BJ (cell line): ENCODE data around the gene IL1RAPL1. TPM values are rescaled to one million over a fixed set of nuclear protein-coding genes. Genes with fewer than 3 reads are reported as not detected.

ENCODE experiments used
- CTCF ChIA-PET: fragments of 350-600 bp; formaldehyde crosslinking; extraction: SDS; loops from one replicate; lab custom pipeline; 2021; ENCODE audit warnings: antibody characterized with exemption, inconsistent platforms; lab: Yijun Ruan, JAX
- POLR2A ChIA-PET: fragments of 300-600 bp; sonication (Branson Sonifier 250); formaldehyde crosslinking; extraction: SDS; loops from one replicate; lab custom pipeline; 2021; ENCODE audit warnings: antibody characterized with exemption; lab: Charles Lee
- DNase-seq: peaks from one replicate; pipeline ENCODE4 v3.0.0-alpha.2; 2011; ENCODE audit warnings: low read depth
- H3K27me3 ChIP-seq: 2 replicates; pipeline ENCODE4 v1.6.0; 2011; ENCODE audit warnings: low read length; ENCODE audit not compliant: control insufficient read depth, insufficient read depth
- H3K36me3 ChIP-seq: 2 replicates; pipeline ENCODE4 v1.5.1; 2011; ENCODE audit warnings: low read length; ENCODE audit not compliant: control insufficient read depth, insufficient read depth
- H3K4me3 ChIP-seq: 2 replicates; pipeline ENCODE4 v1.5.1; 2011; ENCODE audit warnings: low read depth, mild to moderate bottlenecking, control low read depth, low read length
- CTCF ChIP-seq: IDR thresholded peaks from 2 replicates; pipeline ENCODE4 v1.5.1; 2011; ENCODE audit warnings: low read depth, mild to moderate bottlenecking, control low read depth, inconsistent platforms, low read length, moderate library complexity; ENCODE audit not compliant: insufficient read depth
- polyA plus RNA-seq: library from polyadenylated mRNA; depleted of rRNA; stranded (reverse); fragments of >200 nt; gene quantifications from 2 replicates; pipeline ENCODE4 v1.2.3, GENCODE V29; 2011

IL1RAPL1 gene
- polyA plus RNA-seq, 1 experiment: 0.02 TPM

GRCh38 chrX:29545878-29546277 is 958.6 kb downstream of the IL1RAPL1 start:
- H3K27me3 ChIP-seq: no peaks in the 10 kb centered on the region
- no peaks in the 10 kb centered on the region for H3K36me3 ChIP-seq
- no peak for DNase-seq
- no peak for TF ChIP-seq CTCF
- H3K4me3 ChIP-seq: no peak overlapping the region
- CTCF ChIA-PET: no interaction called here
- POLR2A ChIA-PET: no interaction called here

- ChIA-PET CTCF (no interaction called here), POLR2A (no interaction called here)
- H3K4me3 ChIP-seq: no peak overlapping the region
- no peak for TF ChIP-seq CTCF
- no peaks in the 10 kb centered on the region for H3K27me3 ChIP-seq
- no peaks in the 10 kb centered on the region for H3K36me3 ChIP-seq
- DNase-seq: no peak
These were observed 960.6 kb downstream of the IL1RAPL1 start for GRCh38 chrX:29547877-29548276.

GRCh38 chrX:29553542-29553941 is 966.3 kb downstream of the IL1RAPL1 start:
- Histone ChIP-seq H3K27me3 (no peaks in the 10 kb centered on the region), H3K4me3 (no peak overlapping the region), H3K36me3 (no peaks in the 10 kb centered on the region)
- POLR2A ChIA-PET: no interaction called here
- no peak for TF ChIP-seq CTCF
- CTCF ChIA-PET: no interaction called here
- DNase-seq: no peak

GRCh38 chrX:29555465-29556091 is 968.3 kb downstream of the IL1RAPL1 start:
- CTCF ChIA-PET: no interaction called here
- no peak for DNase-seq
- no peak overlapping the region for H3K4me3 ChIP-seq
- POLR2A ChIA-PET: no interaction called here
- H3K27me3 ChIP-seq: no peaks in the 10 kb centered on the region
- no peaks in the 10 kb centered on the region for H3K36me3 ChIP-seq
- TF ChIP-seq CTCF: no peak

GRCh38 chrX:29560065-29560464 is 972.8 kb downstream of the IL1RAPL1 start:
- POLR2A ChIA-PET: no interaction called here
- no peaks in the 10 kb centered on the region for H3K36me3 ChIP-seq
- DNase-seq: no peak
- H3K27me3 ChIP-seq: no peaks in the 10 kb centered on the region
- TF ChIP-seq CTCF: no peak
- H3K4me3 ChIP-seq: no peak overlapping the region
- CTCF ChIA-PET: no interaction called here
